Keratinocyte (primary cell): ENCODE results near the gene ASCL2. TPM values are rescaled to one million over a fixed set of nuclear protein-coding genes. Genes with fewer than 3 reads are reported as not detected.

Source experiments
- DNase-seq: peaks from one replicate; pipeline ENCODE4 v3.0.0-alpha.2; 2011; ENCODE audit warnings: low read depth, missing footprints, low spot score
- FAIRE-seq: peaks from 2 replicates; lab custom pipeline; 2011; peaks lifted over from hg19 to GRCh38; lab: Jason Lieb, UNC
- H2AFZ ChIP-seq: 2 replicates; pipeline ENCODE4 v1.6.0; 2012; ENCODE audit warnings: low read length, control low read depth, inconsistent platforms; ENCODE audit not compliant: control insufficient read depth
- H3K27ac ChIP-seq: 2 replicates; pipeline ENCODE4 v1.5.1; 2011; ENCODE audit warnings: low read length; ENCODE audit not compliant: control insufficient read depth, insufficient read depth
- H3K27me3 ChIP-seq: 3 replicates; pipeline ENCODE4 v1.6.0; 2011; ENCODE audit warnings: low read length; ENCODE audit not compliant: control insufficient read depth, insufficient read depth; ENCODE audit errors: extremely low read depth
- H3K36me3 ChIP-seq, 2 experiments: 2 replicates in 1 of 2; 3 replicates in 1 of 2; pipeline ENCODE4 v1.5.1; 2011; ENCODE audit warnings: low read length in 2 of 2, mild to moderate bottlenecking in 1 of 2; ENCODE audit not compliant: control insufficient read depth in 2 of 2, insufficient read depth in 2 of 2; ENCODE audit errors: extremely low read depth in 1 of 2
- H3K4me1 ChIP-seq: 3 replicates; pipeline ENCODE4 v1.5.1; 2011; ENCODE audit warnings: low read length; ENCODE audit not compliant: control insufficient read depth, insufficient read depth; ENCODE audit errors: extremely low read depth
- H3K4me2 ChIP-seq: 3 replicates; pipeline ENCODE4 v1.6.0; 2011; ENCODE audit warnings: low read depth, low read length; ENCODE audit not compliant: control insufficient read depth, insufficient read depth; ENCODE audit errors: extremely low read depth
- H3K4me3 ChIP-seq, 3 experiments: fragments of 200-600 bp in 1 of 3; sonication (generic) in 1 of 3; 2 replicates in 2 of 3; 3 replicates in 1 of 3; pipeline ENCODE4 v1.5.1; 2011 to 2016; ENCODE audit warnings: low read length in 3 of 3, mild to moderate bottlenecking in 3 of 3, control low read depth in 2 of 3, inconsistent platforms in 1 of 3, low read depth in 1 of 3, mixed read lengths in 1 of 3, mixed run types in 1 of 3, moderate library complexity in 1 of 3; ENCODE audit not compliant: control insufficient read depth in 2 of 3, insufficient read depth in 2 of 3; ENCODE audit errors: extremely low read depth in 1 of 3
- H3K79me2 ChIP-seq: 2 replicates; pipeline ENCODE4 v1.6.0; 2012; ENCODE audit warnings: low read length; ENCODE audit not compliant: control insufficient read depth, insufficient read depth
- H3K9ac ChIP-seq: 3 replicates; pipeline ENCODE4 v1.6.0; 2011; ENCODE audit warnings: low read length; ENCODE audit not compliant: control insufficient read depth, insufficient read depth; ENCODE audit errors: extremely low read depth
- H3K9me1 ChIP-seq: 3 replicates; pipeline ENCODE4 v1.6.0; 2011; ENCODE audit warnings: low read length; ENCODE audit not compliant: control insufficient read depth, insufficient read depth; ENCODE audit errors: extremely low read depth
- H3K9me3 ChIP-seq: 2 replicates; pipeline ENCODE4 v1.5.1; 2012; ENCODE audit warnings: low read depth, low read length; ENCODE audit not compliant: control insufficient read depth
- H4K20me1 ChIP-seq: 3 replicates; pipeline ENCODE4 v1.6.0; 2011; ENCODE audit warnings: low read length; ENCODE audit not compliant: control insufficient read depth, insufficient read depth; ENCODE audit errors: extremely low read depth
- CTCF ChIP-seq, 3 experiments: IDR thresholded peaks in 1 of 3; conservative IDR thresholded peaks in 1 of 3; optimal IDR thresholded peaks in 1 of 3; 2 replicates in 2 of 3; 3 replicates in 1 of 3; pipeline versions ENCODE3 to v1.5.1; 2011; ENCODE audit warnings: low read length in 3 of 3, mild to moderate bottlenecking in 3 of 3, moderate library complexity in 2 of 3, control low read depth in 1 of 3, inconsistent platforms in 1 of 3; ENCODE audit not compliant: insufficient read depth in 2 of 3; ENCODE audit errors: extremely low read depth in 1 of 3
- EZH2 ChIP-seq: IDR thresholded peaks from one replicate; pipeline ENCODE4 v1.6.1; 2012; ENCODE audit warnings: inconsistent platforms, mild to moderate bottlenecking, low read length, moderate library complexity
- dilution Hi-C: fragments of 300-500 bp; cut with MboI; formaldehyde crosslinking; loops from one replicate; pipeline ENCODE4 v1.7.0; 2020; ENCODE audit warnings: low sequenced_read_pairs; ENCODE audit not compliant: extremely low pct_ligation_motif_present
- polyA plus RNA-seq, 5 experiments: library from polyadenylated mRNA; depleted of rRNA in 3 of 5; stranded (reverse) in 3 of 5; stranded (forward) in 1 of 5; unstranded in 1 of 5; fragments of >200 nt; gene quantifications; 1 replicate in 1 of 5; 2 replicates in 3 of 5; 3 replicates in 1 of 5; pipeline versions ENCODE4 v1.2.1 to v1.2.3, GENCODE V29; 2011 to 2012; ENCODE audit warnings: missing spikeins in 2 of 5, low read depth in 1 of 5, low replicate concordance in 1 of 5

Gene ASCL2
- polyA plus RNA-seq, 1 donor (not counting 4 experiments of a cell fraction or from before 2014, with no cell fraction given) = 0.26 TPM

- no peaks in the 10 kb centered on the region for H4K20me1 ChIP-seq
- H3K4me1 ChIP-seq = no peaks in the 10 kb centered on the region
- dilution Hi-C loops = no loop called here
- FAIRE-seq (no peak), DNase-seq (no peak)
- no peak within 1 kb of the TSS for H3K9ac ChIP-seq
- no peak within 1 kb of the TSS for H3K27ac ChIP-seq
- no peak for TF ChIP-seq CTCF (optimal IDR thresholded peaks at IDR 0.05 in 1 of 3, IDR thresholded peaks at IDR 0.05 in 1 of 3, conservative IDR thresholded peaks at IDR 0.05 in 1 of 3; ENCODE audit: extremely low read depth in 1 of 3, insufficient read depth in 2 of 3, low read length in 3 of 3)
- TF ChIP-seq EZH2 = no peak
- no peaks in the 10 kb centered on the region for H3K79me2 ChIP-seq
- H2AFZ ChIP-seq = no peak within 1 kb of the TSS
- H3K4me2 ChIP-seq = no peak within 1 kb of the TSS
- H3K36me3 ChIP-seq = no peaks in the 10 kb centered on the region
- H3K4me3 ChIP-seq = no peak within 1 kb of the TSS
- peaks cover 11% of the 10 kb centered on the region for H3K27me3 ChIP-seq
- H3K9me3 ChIP-seq = no peaks in the 10 kb centered on the region
- no peaks in the 10 kb centered on the region for H3K9me1 ChIP-seq
Measured at GRCh38 chr11:2301631-2302305, 31.4 kb upstream of the ASCL2 start, which contains the start of the genes C11orf21 and TSPAN32. C11orf21 (minus strand) TSS chr11:2301918; CDS start chr11:2301808, 110 bp downstream. TSPAN32 (plus strand) TSS chr11:2302013; CDS start chr11:2302150, 137 bp downstream.

- no peak overlapping the region for H3K4me2 ChIP-seq
- H3K9ac ChIP-seq = no peak overlapping the region
- peaks cover 11% of the 10 kb centered on the region for H3K27me3 ChIP-seq
- H3K9me3 ChIP-seq = no peaks in the 10 kb centered on the region
- H2AFZ ChIP-seq = no peak overlapping the region
- dilution Hi-C loops = no loop called here
- H3K36me3 ChIP-seq = no peaks in the 10 kb centered on the region
- H3K79me2 ChIP-seq = no peaks in the 10 kb centered on the region
- no peak overlapping the region for H3K4me3 ChIP-seq
- TF ChIP-seq EZH2 (no peak), CTCF (optimal IDR thresholded peaks at IDR 0.05 in 1 of 3, IDR thresholded peaks at IDR 0.05 in 1 of 3, conservative IDR thresholded peaks at IDR 0.05 in 1 of 3; ENCODE audit: extremely low read depth in 1 of 3, insufficient read depth in 2 of 3, low read length in 3 of 3) (no peak)
- H3K9me1 ChIP-seq = no peaks in the 10 kb centered on the region
- H3K27ac ChIP-seq = no peak overlapping the region
- no peak for FAIRE-seq
- H3K4me1 ChIP-seq = no peaks in the 10 kb centered on the region
- H4K20me1 ChIP-seq = no peaks in the 10 kb centered on the region
- DNase-seq = no peak
Measured at GRCh38 chr11:2300936-2301630, 30.7 kb upstream of the ASCL2 start.
